Measurements from ENCODE around the gene TXLNG. TPM values are rescaled to one million over a fixed set of nuclear protein-coding genes. Genes with fewer than 3 reads are reported as not detected.

TXLNG gene
- total RNA-seq, 1 donor from 2014 or later, result 25.4 TPM

- H3K4me3 Mint-ChIP-seq, result no peak overlapping the region
- H3K27ac Mint-ChIP-seq, result peak overlapping the region; percentile 26
- no peak for DNase-seq (ENCODE audit: low spot score in 2 of 2, unreplicated experiment in 2 of 2)
- H3K27me3 Mint-ChIP-seq (ENCODE audit: low read depth), result no peaks in the 10 kb centered on the region
- TF ChIP-seq CTCF (IDR thresholded peaks at IDR 0.05; ENCODE audit: unreplicated experiment), result no peak
- H3K4me1 Mint-ChIP-seq, result peaks cover 4% of the 10 kb centered on the region
- peaks cover 14% of the 10 kb centered on the region for H3K36me3 Mint-ChIP-seq
- H3K9me3 Mint-ChIP-seq, result no peaks in the 10 kb centered on the region
Measured at GRCh38 chrX:16762579-16762978, 23.7 kb upstream of the TXLNG start.

GRCh38 chrX:16765594-16765993 is 20.7 kb upstream of the TXLNG start:
- no peak for DNase-seq (ENCODE audit: low spot score in 2 of 2, unreplicated experiment in 2 of 2)
- H3K27ac Mint-ChIP-seq, result peak overlapping the region; percentile 64
- no peaks in the 10 kb centered on the region for H3K27me3 Mint-ChIP-seq (ENCODE audit: low read depth)
- TF ChIP-seq CTCF (IDR thresholded peaks at IDR 0.05; ENCODE audit: unreplicated experiment), result no peak
- no peak overlapping the region for H3K4me3 Mint-ChIP-seq
- H3K9me3 Mint-ChIP-seq, result no peaks in the 10 kb centered on the region
- H3K36me3 Mint-ChIP-seq, result peaks cover 3% of the 10 kb centered on the region
- H3K4me1 Mint-ChIP-seq, result peaks cover 4% of the 10 kb centered on the region

- no peak for DNase-seq (ENCODE audit: low spot score in 2 of 2, unreplicated experiment in 2 of 2)
- H3K4me3 Mint-ChIP-seq, result no peak overlapping the region
- no peaks in the 10 kb centered on the region for H3K27me3 Mint-ChIP-seq (ENCODE audit: low read depth)
- peak overlapping the region; percentile 63 for H3K27ac Mint-ChIP-seq
- no peak for TF ChIP-seq CTCF (IDR thresholded peaks at IDR 0.05; ENCODE audit: unreplicated experiment)
- no peaks in the 10 kb centered on the region for H3K9me3 Mint-ChIP-seq
- H3K36me3 Mint-ChIP-seq, result no peaks in the 10 kb centered on the region
- peaks cover 10% of the 10 kb centered on the region for H3K4me1 Mint-ChIP-seq
Measured at GRCh38 chrX:16770970-16771482, 15.2 kb upstream of the TXLNG start.

GRCh38 chrX:16771483-16772398 is 14.5 kb upstream of the TXLNG start:
- no peaks in the 10 kb centered on the region for H3K36me3 Mint-ChIP-seq
- peak overlapping the region; percentile 46 for H3K4me3 Mint-ChIP-seq
- TF ChIP-seq CTCF (IDR thresholded peaks at IDR 0.05; ENCODE audit: unreplicated experiment), result no peak
- peak overlapping the region; percentile 100 for H3K27ac Mint-ChIP-seq
- H3K27me3 Mint-ChIP-seq (ENCODE audit: low read depth), result no peaks in the 10 kb centered on the region
- DNase-seq (ENCODE audit: low spot score in 2 of 2, unreplicated experiment in 2 of 2), result no peak
- peaks cover 10% of the 10 kb centered on the region for H3K4me1 Mint-ChIP-seq
- H3K9me3 Mint-ChIP-seq, result no peaks in the 10 kb centered on the region

GRCh38 chrX:16772460-16772859 is 13.8 kb upstream of the TXLNG start:
- no peaks in the 10 kb centered on the region for H3K27me3 Mint-ChIP-seq (ENCODE audit: low read depth)
- H3K4me1 Mint-ChIP-seq, result peaks cover 10% of the 10 kb centered on the region
- H3K36me3 Mint-ChIP-seq, result no peaks in the 10 kb centered on the region
- no peaks in the 10 kb centered on the region for H3K9me3 Mint-ChIP-seq
- peak overlapping the region; percentile 100 for H3K27ac Mint-ChIP-seq
- no peak overlapping the region for H3K4me3 Mint-ChIP-seq
- no peak for TF ChIP-seq CTCF (IDR thresholded peaks at IDR 0.05; ENCODE audit: unreplicated experiment)
- DNase-seq (ENCODE audit: low spot score in 2 of 2, unreplicated experiment in 2 of 2), result no peak
